Activated B cell treated with CpG ODN at 0.5 μM for 24 hours (primary cell): ENCODE data around the gene BICC1. TPM values are rescaled to one million over a fixed set of nuclear protein-coding genes. Genes with fewer than 3 reads are reported as not detected.

Experiments used
- ATAC-seq: fragments of 200-7000 bp; cut with Tn5 transposase; one replicate; pipeline ENCODE4 v1.10.0; 2021; ENCODE audit warnings: low read depth, mild to moderate bottlenecking, moderate library complexity
- CTCF ChIA-PET: fragments of 350-600 bp; sonication (Branson Sonifier 250); formaldehyde crosslinking; loops from one replicate; lab custom pipeline; 2021; ENCODE audit warnings: antibody characterized with exemption; lab: Charles Lee
- POLR2A ChIA-PET: fragments of 350-600 bp; sonication (Branson Sonifier 250); formaldehyde crosslinking; loops from one replicate; lab custom pipeline; 2021; ENCODE audit warnings: antibody characterized with exemption; lab: Charles Lee
- DNase-seq: peaks from one replicate; pipeline ENCODE4 v3.0.0; 2022
- H3K27ac Mint-ChIP-seq: one replicate; pipeline ENCODE4 v1.8.0; 2020; ENCODE audit warnings: mixed read lengths
- H3K27me3 Mint-ChIP-seq: one replicate; pipeline ENCODE4 v1.8.0; 2021; ENCODE audit warnings: mixed read lengths
- H3K36me3 Mint-ChIP-seq: one replicate; pipeline ENCODE4 v1.8.0; 2021; ENCODE audit warnings: low read depth, mixed read lengths
- H3K4me1 Mint-ChIP-seq: one replicate; pipeline ENCODE4 v1.8.0; 2021; ENCODE audit warnings: mixed read lengths
- H3K4me3 Mint-ChIP-seq: one replicate; pipeline ENCODE4 v1.8.0; 2020; ENCODE audit warnings: mild to moderate bottlenecking, mixed read lengths
- H3K9me3 Mint-ChIP-seq: one replicate; pipeline ENCODE4 v1.8.0; 2020; ENCODE audit warnings: mixed read lengths
- intact Hi-C: fragments of 100-400 bp; cut with micrococcal nuclease; formaldehyde crosslinking; loops from one replicate; pipeline ENCODE4 v1.15.1; 2024
- total RNA-seq: library from RNA; stranded (reverse); gene quantifications from 2 replicates; pipeline ENCODE4 v1.2.3, GENCODE V29; 2022
- TF ChIP-seq, protein P1 (sequence below): fragments of 200-600 bp; IDR thresholded peaks from one replicate; pipeline ENCODE4 v1.8.0; 2022; ENCODE audit warnings: antibody characterized with exemption, mild to moderate bottlenecking

The BICC1 gene
- total RNA-seq, 1 donor from 2014 or later: not detected

DNA sequence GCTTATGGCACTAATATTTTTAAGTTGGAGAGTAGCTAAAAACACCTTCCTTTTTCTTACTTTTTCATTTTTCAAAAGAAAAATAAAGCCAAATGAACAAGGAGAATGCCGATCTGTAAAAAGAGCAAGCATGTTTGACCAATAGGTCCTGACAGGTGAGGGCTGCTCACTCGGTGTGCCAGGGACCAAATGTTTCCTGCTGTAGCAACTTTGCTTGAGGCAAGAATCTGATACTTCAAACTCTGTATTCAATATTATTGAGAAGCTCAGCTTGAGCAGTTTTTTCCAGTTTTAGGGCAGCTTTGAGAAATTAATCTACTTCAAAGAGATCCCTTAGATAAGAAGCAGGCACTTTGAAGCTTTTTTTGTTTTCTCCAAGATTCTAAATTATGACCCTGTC lies 298.1 kb downstream of the BICC1 start:
- CTCF ChIA-PET: no interaction called here
- H3K4me1 Mint-ChIP-seq: no peaks in the 10 kb centered on the region

DNA sequence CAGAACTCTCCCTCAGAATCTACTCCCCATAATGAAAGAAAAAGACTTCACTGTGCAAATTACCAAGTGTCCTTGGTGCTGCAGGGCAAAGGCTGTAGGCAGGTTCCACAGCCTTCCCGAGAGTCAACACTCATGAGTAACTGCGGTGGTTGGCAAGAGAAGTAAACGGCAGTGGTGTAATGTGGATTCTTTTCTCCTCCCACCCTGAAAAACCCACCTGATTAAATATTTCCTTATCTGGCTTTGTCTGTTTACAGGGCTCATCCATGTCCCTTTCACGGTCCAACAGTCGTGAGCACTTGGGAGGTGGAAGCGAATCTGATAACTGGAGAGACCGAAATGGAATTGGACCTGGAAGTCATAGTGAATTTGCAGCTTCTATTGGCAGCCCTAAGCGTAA lies 300.9 kb downstream of the BICC1 start:
- Mint-ChIP-seq H3K4me1 (no peaks in the 10 kb centered on the region), H3K27me3 (no peaks in the 10 kb centered on the region), H3K9me3 (no peaks in the 10 kb centered on the region), H3K36me3 (no peaks in the 10 kb centered on the region), H3K4me3 (no peak overlapping the region), H3K27ac (no peak overlapping the region)
- TF ChIP-seq, protein P1, sequence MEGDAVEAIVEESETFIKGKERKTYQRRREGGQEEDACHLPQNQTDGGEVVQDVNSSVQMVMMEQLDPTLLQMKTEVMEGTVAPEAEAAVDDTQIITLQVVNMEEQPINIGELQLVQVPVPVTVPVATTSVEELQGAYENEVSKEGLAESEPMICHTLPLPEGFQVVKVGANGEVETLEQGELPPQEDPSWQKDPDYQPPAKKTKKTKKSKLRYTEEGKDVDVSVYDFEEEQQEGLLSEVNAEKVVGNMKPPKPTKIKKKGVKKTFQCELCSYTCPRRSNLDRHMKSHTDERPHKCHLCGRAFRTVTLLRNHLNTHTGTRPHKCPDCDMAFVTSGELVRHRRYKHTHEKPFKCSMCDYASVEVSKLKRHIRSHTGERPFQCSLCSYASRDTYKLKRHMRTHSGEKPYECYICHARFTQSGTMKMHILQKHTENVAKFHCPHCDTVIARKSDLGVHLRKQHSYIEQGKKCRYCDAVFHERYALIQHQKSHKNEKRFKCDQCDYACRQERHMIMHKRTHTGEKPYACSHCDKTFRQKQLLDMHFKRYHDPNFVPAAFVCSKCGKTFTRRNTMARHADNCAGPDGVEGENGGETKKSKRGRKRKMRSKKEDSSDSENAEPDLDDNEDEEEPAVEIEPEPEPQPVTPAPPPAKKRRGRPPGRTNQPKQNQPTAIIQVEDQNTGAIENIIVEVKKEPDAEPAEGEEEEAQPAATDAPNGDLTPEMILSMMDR: no peak
- intact Hi-C loops: no loop called here
- DNase-seq: no peak
- ATAC-seq: no peak
- ChIA-PET CTCF (no interaction called here), POLR2A (no interaction called here)

More for the DNA sequence above, 298.1 kb downstream of the BICC1 start:
- POLR2A ChIA-PET: no interaction called here
- no peak for ATAC-seq
- intact Hi-C loops: no loop called here
- H3K4me3 Mint-ChIP-seq: no peak overlapping the region
- H3K36me3 Mint-ChIP-seq: no peaks in the 10 kb centered on the region
- no peaks in the 10 kb centered on the region for H3K9me3 Mint-ChIP-seq
- no peak for DNase-seq
- H3K27me3 Mint-ChIP-seq: no peaks in the 10 kb centered on the region
- TF ChIP-seq, protein P1: no peak
- H3K27ac Mint-ChIP-seq: no peak overlapping the region

DNA sequence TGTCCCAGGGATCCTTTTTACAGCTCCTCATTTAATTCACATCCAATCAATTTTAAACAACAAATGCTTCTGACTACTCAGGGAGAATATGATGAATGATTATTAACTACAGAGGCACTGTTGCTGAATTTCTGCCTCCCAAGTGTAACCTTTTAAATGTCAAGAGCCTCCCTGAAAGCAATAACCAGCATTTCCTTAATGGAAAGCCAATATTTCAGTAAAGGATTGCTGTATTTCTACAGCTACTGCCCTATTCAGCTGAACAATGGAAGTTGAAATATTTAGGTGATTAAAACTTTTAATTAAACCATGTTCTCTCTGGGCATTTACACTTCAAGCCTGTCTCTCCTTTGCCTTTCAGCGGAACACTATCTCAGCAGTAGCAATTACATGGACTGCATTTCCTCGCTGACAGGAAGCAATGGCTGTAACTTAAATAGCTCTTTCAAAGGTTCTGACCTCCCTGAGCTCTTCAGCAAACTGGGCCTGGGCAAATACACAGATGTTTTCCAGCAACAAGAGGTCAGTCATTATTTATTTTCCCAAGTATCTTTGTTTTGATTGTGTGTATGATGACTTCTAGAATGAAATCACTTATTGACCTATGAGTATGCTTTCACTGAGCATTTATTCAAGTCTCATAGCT lies 304.7 kb downstream of the BICC1 start:
- no peak overlapping the region for H3K4me3 Mint-ChIP-seq
- TF ChIP-seq, protein P1: no peak
- no peaks in the 10 kb centered on the region for H3K9me3 Mint-ChIP-seq
- H3K4me1 Mint-ChIP-seq: no peaks in the 10 kb centered on the region
- H3K27me3 Mint-ChIP-seq: no peaks in the 10 kb centered on the region
- CTCF ChIA-PET: no interaction called here
- POLR2A ChIA-PET: no interaction called here
- H3K27ac Mint-ChIP-seq: no peak overlapping the region
- ATAC-seq: no peak
- DNase-seq: no peak
- no peaks in the 10 kb centered on the region for H3K36me3 Mint-ChIP-seq
- intact Hi-C loops: no loop called here

DNA sequence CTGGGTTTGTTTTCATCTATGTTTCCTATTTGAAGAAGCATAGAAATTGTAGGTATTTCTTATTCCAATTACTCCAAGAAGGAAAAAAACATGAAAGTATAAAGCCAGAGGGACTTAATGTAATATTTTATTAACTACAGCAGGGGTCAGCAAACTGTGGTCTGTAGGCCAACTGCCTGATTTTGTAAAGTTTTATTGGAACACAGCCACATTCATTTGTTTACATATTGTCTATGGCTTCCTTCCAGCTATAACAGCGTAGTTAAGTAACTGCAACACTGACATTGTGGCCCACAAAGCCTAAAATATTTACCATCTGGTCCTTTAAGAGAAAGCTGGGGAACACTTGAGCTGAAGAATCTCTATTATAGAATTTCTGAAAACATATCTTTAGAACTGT lies 306.2 kb downstream of the BICC1 start:
- no peaks in the 10 kb centered on the region for H3K36me3 Mint-ChIP-seq
- intact Hi-C loops: no loop called here
- H3K27ac Mint-ChIP-seq: no peak overlapping the region
- POLR2A ChIA-PET: no interaction called here
- no peak for DNase-seq
- TF ChIP-seq, protein P1: no peak
- ATAC-seq: no peak
- no peak overlapping the region for H3K4me3 Mint-ChIP-seq
- no peaks in the 10 kb centered on the region for H3K27me3 Mint-ChIP-seq
- CTCF ChIA-PET: no interaction called here
- H3K9me3 Mint-ChIP-seq: no peaks in the 10 kb centered on the region
- H3K4me1 Mint-ChIP-seq: no peaks in the 10 kb centered on the region

DNA sequence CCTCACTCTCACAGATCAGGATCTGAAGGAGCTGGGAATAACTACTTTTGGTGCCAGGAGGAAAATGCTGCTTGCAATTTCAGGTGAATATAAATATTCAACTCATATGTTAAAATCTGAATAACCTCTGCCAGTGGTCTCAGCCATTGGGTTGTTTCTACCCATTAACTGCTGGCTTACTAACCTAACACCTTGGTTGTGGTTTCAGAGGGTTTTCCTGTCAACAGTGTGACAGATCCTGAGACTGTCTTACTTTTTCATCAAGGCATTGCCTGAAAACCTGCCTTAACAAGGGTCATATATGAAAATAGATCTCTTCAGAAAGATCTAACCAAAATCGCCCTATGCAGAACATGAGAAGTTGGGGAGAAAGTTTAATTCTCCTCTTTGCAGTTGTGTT lies 307.7 kb downstream of the BICC1 start:
- POLR2A ChIA-PET: no interaction called here
- intact Hi-C loops: no loop called here
- TF ChIP-seq, protein P1: no peak
- Mint-ChIP-seq H3K27me3 (no peaks in the 10 kb centered on the region), H3K4me3 (no peak overlapping the region), H3K27ac (no peak overlapping the region), H3K4me1 (no peaks in the 10 kb centered on the region), H3K36me3 (no peaks in the 10 kb centered on the region), H3K9me3 (no peaks in the 10 kb centered on the region)
- ATAC-seq (no peak), DNase-seq (no peak)
- CTCF ChIA-PET: no interaction called here
